GM12878 (cell line): ENCODE data around the gene C1orf198. TPM values are rescaled to one million over a fixed set of nuclear protein-coding genes. Genes with fewer than 3 reads are reported as not detected.

Source experiments
- ATAC-seq: fragments of 200-7000 bp; cut with Tn5 transposase; 3 replicates; pipeline ENCODE4 v1.9.1; 2020; ENCODE audit warnings: mild to moderate bottlenecking, moderate library complexity
- BruUV-seq: library from RNA; stranded (reverse); fragments of 400-500 nt; replicated peaks from 2 replicates; lab custom pipeline; 2021; lab: Mats Ljungman, UMichigan
- CTCF ChIA-PET: fragments of 300-600 bp; sonication (Branson Sonifier 250); formaldehyde crosslinking; extraction: SDS; loops from one replicate; lab custom pipeline; 2021; ENCODE audit warnings: inconsistent platforms; lab: Yijun Ruan, JAX
- POLR2A ChIA-PET: fragments of 350-600 bp; formaldehyde crosslinking; extraction: SDS; loops from one replicate; lab custom pipeline; 2021; ENCODE audit warnings: inconsistent platforms; lab: Charles Lee
- RAD21 ChIA-PET: fragments of 300-600 bp; sonication (Branson Sonifier 250); formaldehyde crosslinking; loops from one replicate; lab custom pipeline; 2023; ENCODE audit warnings: antibody characterized with exemption; ENCODE audit not compliant: unreplicated experiment; lab: Charles Lee
- SMC1A ChIA-PET: fragments of 300-600 bp; sonication (Branson Sonifier 250); formaldehyde crosslinking; loops from one replicate; lab custom pipeline; 2023; ENCODE audit not compliant: unreplicated experiment, uncharacterized antibody; lab: Charles Lee
- DNase-seq: peaks from one replicate; pipeline ENCODE4 v3.0.0-alpha.2; 2011; ENCODE audit warnings: low read depth, low spot score
- FAIRE-seq: peaks from 3 replicates; lab custom pipeline; 2011; peaks lifted over from hg19 to GRCh38; lab: Jason Lieb, UNC
- H2AFZ ChIP-seq: 2 replicates; pipeline ENCODE4 v1.6.0; 2011; ENCODE audit warnings: low read depth, low read length, control low read depth; ENCODE audit not compliant: control insufficient read depth
- H3K27ac ChIP-seq: 2 replicates; pipeline ENCODE4 v1.5.1; 2011; ENCODE audit warnings: control low read depth; ENCODE audit not compliant: control insufficient read depth, insufficient read depth
- H3K27me3 ChIP-seq, 2 experiments: replicated peaks in 1 of 2; 2 replicates each; pipeline versions ENCODE4 v1.6.0 to v1.6.1; 2011; ENCODE audit warnings: low read length in 1 of 2; ENCODE audit not compliant: control insufficient read depth in 2 of 2, insufficient read depth in 2 of 2
- H3K36me3 ChIP-seq, 2 experiments: 2 replicates each; pipeline ENCODE4 v1.5.1; 2011; ENCODE audit warnings: low read length in 1 of 2; ENCODE audit not compliant: control insufficient read depth in 2 of 2, insufficient read depth in 2 of 2
- H3K4me1 ChIP-seq: 2 replicates; pipeline ENCODE4 v1.6.1; 2011; ENCODE audit warnings: mild to moderate bottlenecking, low read length, moderate library complexity, mixed read lengths; ENCODE audit not compliant: control insufficient read depth, insufficient read depth
- H3K4me2 ChIP-seq: 2 replicates; pipeline ENCODE4 v1.6.0; 2011; ENCODE audit warnings: control low read depth; ENCODE audit not compliant: control insufficient read depth, insufficient read depth
- H3K4me3 ChIP-seq: fragments of 200-600 bp; sonication (generic); 2 replicates; pipeline ENCODE4 v1.5.1; 2016
- H3K79me2 ChIP-seq: 2 replicates; pipeline ENCODE4 v1.6.0; 2011; ENCODE audit warnings: low read length; ENCODE audit not compliant: control insufficient read depth, insufficient read depth
- H3K9ac ChIP-seq: 2 replicates; pipeline ENCODE4 v1.8.0; 2011; ENCODE audit warnings: low read length, control low read depth, mixed read lengths; ENCODE audit not compliant: control insufficient read depth, insufficient read depth
- H3K9me3 ChIP-seq: replicated peaks from 3 replicates; pipeline ENCODE4 v1.5.1; 2011; ENCODE audit warnings: mild to moderate bottlenecking, low read length; ENCODE audit not compliant: control insufficient read depth, insufficient read depth
- H4K20me1 ChIP-seq: 2 replicates; pipeline ENCODE4 v1.6.0; 2011; ENCODE audit not compliant: control insufficient read depth, insufficient read depth
- BMI1 ChIP-seq: fragments of 450-650 bp; IDR thresholded peaks from 2 replicates; pipeline ENCODE4 v1.6.1; 2016; ENCODE audit warnings: mild to moderate bottlenecking, moderate library complexity, borderline replicate concordance
- ELK1 ChIP-seq: IDR thresholded peaks from 2 replicates; pipeline ENCODE4 v1.6.1; 2012; ENCODE audit warnings: low read depth, low read length, improper control_type of control experiment
- RBBP5 ChIP-seq: fragments of 200-600 bp; sonication (generic); conservative IDR thresholded peaks from 2 replicates; pipeline ENCODE4 v1.6.1; 2016
- RELA ChIP-seq: fragments of 450-650 bp; IDR thresholded peaks from 2 replicates; pipeline ENCODE4 v1.8.0; 2014; ENCODE audit warnings: borderline replicate concordance; ENCODE audit not compliant: partially characterized antibody
- ZNF207 ChIP-seq: fragments of 450-650 bp; IDR thresholded peaks from 2 replicates; pipeline ENCODE4 v1.6.1; 2014; ENCODE audit warnings: antibody characterized with exemption, mild to moderate bottlenecking, borderline replicate concordance
- WGBS: methylation state at CpG from one replicate; pipeline ENCODE4 v1.1.6; 2016; ENCODE audit warnings: low lambda C conversion rate; ENCODE audit not compliant: insufficient replicate concordance, insufficient coverage; ENCODE audit errors: missing lambda C conversion rate; 5-methylcytosine and 5-hydroxymethylcytosine counted together
- in situ Hi-C: fragments of 300-500 bp; cut with MboI; formaldehyde crosslinking; loops from 9 replicates; pipeline ENCODE4 v1.14.3; 2018; ENCODE audit warnings: mixed read lengths
- intact Hi-C: fragments of 100-400 bp; cut with micrococcal nuclease; formaldehyde crosslinking; loops from one replicate; pipeline ENCODE4 v1.14.2; 2022; ENCODE audit not compliant: unreplicated experiment
- polyA plus RNA-seq, 11 experiments: library from polyadenylated mRNA; depleted of rRNA in 4 of 11; unstranded in 6 of 11; stranded (reverse) in 5 of 11; fragments of >200 nt; fragmentation: Nextera tagmentation in 4 of 11; fragmentation: Illumina TruSeq in 1 of 11; extraction: Ambion mirVana in 4 of 11; extraction: Trizol in 1 of 11; gene quantifications; 1 replicate in 1 of 11; 2 replicates in 10 of 11; pipeline versions ENCODE4 v1.2.1 to v1.2.3, GENCODE V29; 2011 to 2016; ENCODE audit warnings: inconsistent platforms in 2 of 11, missing spikeins in 2 of 11, low read depth in 1 of 11
- total RNA-seq, 4 experiments: library from RNA; depleted of rRNA in 3 of 4; stranded (reverse); fragments of >200 nt in 3 of 4; fragmentation: Illumina TruSeq in 1 of 4; extraction: Trizol in 1 of 4; gene quantifications; 2 replicates each; pipeline versions ENCODE4 v1.2.1 to v1.2.3, GENCODE V29; 2013 to 2021

The C1orf198 gene
- total and polyA plus RNA-seq, 10 of the 15 experiments (the other 5 are each of a cell fraction or from before 2014, with no cell fraction given): 0.16 to 2.8 (median 1.1) TPM

GRCh38 chr1:230823426-230823825, 44.9 kb downstream of the C1orf198 start:
- FAIRE-seq (no peak), DNase-seq (no peak), ATAC-seq (no peak)
- ChIA-PET POLR2A (no interaction called here), RAD21 (no interaction called here), SMC1A (interaction anchor here (0.5 kb wide), 1 partner anchor 1300 kb away, joined by 4 read pairs; no protein-coding TSS in a partner anchor), CTCF (no interaction called here)
- Histone ChIP-seq H3K4me3 (no peak overlapping the region), H3K4me2 (no peak overlapping the region), H3K4me1 (no peaks in the 10 kb centered on the region), H3K27ac (no peak overlapping the region), H3K9me3 (no peaks in the 10 kb centered on the region), H3K36me3 (no peaks in the 10 kb centered on the region), H3K27me3 (peaks cover 0 to 2% of the 10 kb centered on the region in 2 experiments; a peak in 1 of 4 replicates), H4K20me1 (no peaks in the 10 kb centered on the region), H2AFZ (no peak overlapping the region), H3K9ac (no peak overlapping the region), H3K79me2 (no peaks in the 10 kb centered on the region)
- BruUV-seq: no TSS peak
- WGBS: 41% methylated on average over 6 of the region's 6 CpGs
- in situ Hi-C loops (no loop called here), intact Hi-C loops (no loop called here)
- TF ChIP-seq ZNF207 (no peak), ELK1 (no peak), RELA (no peak), BMI1 (no peak)

GRCh38 chr1:230822092-230822581, 46.2 kb downstream of the C1orf198 start:
- no peak for ATAC-seq

More at GRCh38 chr1:230822092-230822581, 46.2 kb downstream of the C1orf198 start:
- Histone ChIP-seq H3K36me3 (no peaks in the 10 kb centered on the region), H3K27me3 (peaks cover 0 to 2% of the 10 kb centered on the region in 2 experiments; a peak in 1 of 4 replicates), H3K4me2 (no peak overlapping the region), H3K9me3 (no peaks in the 10 kb centered on the region), H3K9ac (no peak overlapping the region), H3K79me2 (no peaks in the 10 kb centered on the region), H3K4me3 (no peak overlapping the region), H2AFZ (no peak overlapping the region), H4K20me1 (no peaks in the 10 kb centered on the region), H3K4me1 (no peaks in the 10 kb centered on the region), H3K27ac (no peak overlapping the region)
- no peak for TF ChIP-seq RBBP5
- in situ Hi-C loops (no loop called here), intact Hi-C loops (no loop called here)
- ChIA-PET CTCF (no interaction called here), SMC1A (no interaction called here), POLR2A (no interaction called here), RAD21 (no interaction called here)
- FAIRE-seq (no peak), DNase-seq (no peak)
- WGBS: 33% methylated on average over 13 of the region's 13 CpGs
- BruUV-seq: no TSS peak
